Globus pallidus (tissue), 1 donor: Measurements from ENCODE around the gene IGF2BP2.
"Not testable (repeated sequence)": the region's sequence is repeated elsewhere in the genome, so short reads cannot be mapped to it uniquely, and the experiment has no call there.

Experiments used
- DNase-seq: peaks from one replicate; pipeline ENCODE4 v3.0.0-alpha.2; 2015; ENCODE audit warnings: low spot score

Gene IGF2BP2

GRCh38 chr3:185659942-185660921, 164.6 kb downstream of the IGF2BP2 start:
- peak; percentile 65 for DNase-seq

GRCh38 chr3:185658943-185659342, 165.9 kb downstream of the IGF2BP2 start:
- no peak for DNase-seq

DNA sequence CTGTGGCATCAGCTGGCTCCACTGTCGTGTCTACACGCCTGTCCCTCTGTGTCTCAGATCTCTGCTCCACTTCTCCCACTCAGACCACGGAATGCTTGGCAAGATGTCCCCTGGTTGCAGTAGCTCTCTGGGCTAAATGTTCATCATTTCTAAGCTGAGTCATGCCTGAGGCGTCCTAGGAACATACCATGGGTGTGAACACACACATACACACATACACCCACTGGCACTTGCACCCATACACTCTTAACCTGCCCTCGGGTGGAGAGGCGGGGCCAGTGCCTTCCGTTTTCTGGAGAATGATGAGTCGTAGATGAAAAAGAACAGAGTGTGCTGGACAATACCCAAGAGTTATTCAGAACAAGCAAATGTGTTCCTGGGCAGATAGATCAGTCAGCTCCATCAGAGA, 166.3 kb downstream of the IGF2BP2 start:
- DNase-seq: no peak

DNA sequence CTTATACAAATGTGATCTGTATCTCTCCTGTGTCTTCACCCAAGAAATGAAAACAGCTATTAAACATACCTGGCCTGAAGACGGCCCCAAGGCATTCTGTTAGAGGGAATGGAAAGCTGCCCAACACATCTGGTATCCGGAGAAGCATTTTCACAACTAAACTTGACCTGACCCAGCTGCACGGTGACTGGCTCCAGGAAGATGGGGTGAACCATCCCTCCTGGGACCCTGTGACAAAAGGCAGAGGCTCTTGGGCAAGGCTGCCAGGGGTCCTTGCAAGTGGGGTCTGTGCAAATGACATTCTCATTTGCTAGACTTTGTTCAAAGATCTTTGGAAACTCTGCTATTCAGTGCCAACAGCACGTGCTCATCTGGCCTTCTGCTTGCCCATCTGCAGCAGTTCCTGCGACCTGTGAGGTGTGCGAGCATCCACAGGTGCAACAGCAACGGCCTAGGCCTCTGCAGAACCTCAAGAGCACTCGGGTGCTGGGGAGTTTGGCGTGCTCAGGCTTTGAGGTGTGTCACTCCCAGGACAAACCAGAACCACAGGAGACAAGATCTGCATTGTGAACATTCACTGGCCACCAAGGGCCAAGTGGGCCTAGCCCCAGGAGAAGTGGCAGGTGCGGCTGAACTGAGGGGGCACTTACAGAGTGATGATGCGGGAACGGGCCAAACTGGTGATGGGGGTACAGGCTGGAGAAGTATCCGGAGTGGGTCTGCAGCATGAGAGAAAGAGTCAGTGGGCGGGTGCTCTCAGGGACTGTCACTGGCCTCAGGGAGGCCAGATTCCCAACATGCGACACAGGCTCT, 166.9 kb downstream of the IGF2BP2 start:
- no peak for DNase-seq

- DNase-seq: no peak
These were observed 167.6 kb downstream of the IGF2BP2 start for GRCh38 chr3:185657211-185657610.

DNA sequence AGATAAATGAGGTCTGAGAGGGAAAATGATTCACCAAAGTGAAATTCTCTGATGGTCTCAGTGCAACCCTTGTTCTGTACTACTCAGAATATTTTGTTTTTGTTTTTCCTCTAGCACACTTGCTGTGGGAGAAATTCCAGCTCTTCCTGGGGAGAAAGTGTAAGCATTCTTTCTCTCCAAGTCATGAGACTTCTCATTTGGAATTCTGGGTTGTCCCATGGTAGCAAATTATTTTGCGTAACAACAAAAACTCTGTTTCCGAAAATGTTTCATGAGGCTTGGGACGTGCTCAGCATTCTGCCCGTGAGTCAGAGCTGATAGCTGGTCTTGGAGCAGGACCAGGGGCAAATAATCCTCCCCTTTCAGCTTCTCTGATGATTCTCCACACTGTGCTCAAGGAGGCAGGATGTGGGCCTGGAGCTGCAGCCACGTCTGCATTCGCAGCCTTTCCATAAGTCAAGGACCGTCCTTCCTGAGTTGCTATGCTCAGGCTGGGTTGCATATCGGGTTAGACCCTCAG, 168.5 kb downstream of the IGF2BP2 start:
- peak; percentile 58 for DNase-seq

DNA sequence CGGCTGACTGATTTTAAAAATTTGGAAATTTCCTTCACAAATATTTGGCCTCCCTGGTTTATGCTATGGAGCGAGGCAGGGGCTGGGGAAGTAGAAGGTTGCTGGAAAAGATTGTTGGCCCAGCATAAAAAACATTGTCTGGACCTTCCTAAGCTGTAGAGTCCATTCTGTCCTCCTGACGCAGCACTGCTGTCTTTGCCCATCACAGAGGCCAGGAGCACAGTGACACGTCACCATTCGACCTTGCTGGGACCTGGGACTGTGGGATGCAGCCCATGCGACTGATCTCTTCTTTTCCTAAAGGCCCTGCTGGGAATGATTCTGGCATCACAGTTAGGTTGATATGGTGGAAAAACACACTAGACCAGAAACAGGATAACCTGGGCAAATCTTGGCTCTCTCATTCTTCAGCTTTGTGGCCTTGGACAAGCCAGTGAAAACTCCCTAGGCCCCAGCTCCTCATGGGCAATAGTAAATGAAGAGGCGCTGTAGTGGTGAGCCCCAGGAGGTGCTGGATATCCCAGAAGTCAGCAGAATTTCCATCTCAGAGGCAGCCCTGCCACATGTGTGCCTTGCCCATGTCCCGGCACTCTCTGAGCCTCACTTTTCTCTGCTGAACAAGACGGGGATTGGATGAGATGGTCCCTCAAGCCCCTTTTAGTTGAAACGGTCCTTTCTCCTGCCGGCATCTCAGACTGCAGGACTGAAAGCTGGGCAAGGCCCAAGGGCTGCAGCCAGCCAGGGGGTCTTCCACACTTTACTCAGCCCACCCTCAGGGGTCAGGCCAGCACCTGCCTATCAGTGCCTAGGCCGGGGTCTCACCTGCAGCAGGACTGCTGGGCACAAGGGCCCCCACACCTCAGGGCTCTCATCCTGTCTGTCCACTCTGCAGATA, 169.2 kb downstream of the IGF2BP2 start:
- no peak for DNase-seq

DNA sequence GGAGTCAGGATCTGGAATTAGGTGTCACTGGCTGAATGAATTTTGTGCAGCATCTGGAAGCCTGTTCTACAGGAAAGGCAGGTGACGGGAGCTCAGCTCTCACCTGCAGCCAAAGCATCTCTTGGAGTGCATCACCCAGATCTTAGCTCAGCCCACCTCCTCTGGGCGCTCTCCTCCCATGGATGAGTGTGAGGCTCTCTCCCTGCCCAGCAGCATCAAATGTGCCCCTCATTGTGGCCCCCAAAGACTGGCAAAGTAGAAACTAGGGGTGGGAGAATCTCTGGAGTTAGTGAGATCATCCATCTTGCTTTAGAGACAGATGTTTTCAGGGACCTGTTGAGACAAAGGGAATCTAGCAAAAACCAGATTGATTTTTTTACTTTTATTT, 170.1 kb downstream of the IGF2BP2 start:
- DNase-seq: no peak

GRCh38 chr3:185653949-185654757, 170.7 kb downstream of the IGF2BP2 start:
- no peak for DNase-seq

GRCh38 chr3:185651971-185652370, 172.9 kb downstream of the IGF2BP2 start:
- no peak for DNase-seq

GRCh38 chr3:185649414-185649813, 175.4 kb downstream of the IGF2BP2 start:
- no peak for DNase-seq

GRCh38 chr3:185648396-185648795, 176.4 kb downstream of the IGF2BP2 start:
- no peak for DNase-seq

DNA sequence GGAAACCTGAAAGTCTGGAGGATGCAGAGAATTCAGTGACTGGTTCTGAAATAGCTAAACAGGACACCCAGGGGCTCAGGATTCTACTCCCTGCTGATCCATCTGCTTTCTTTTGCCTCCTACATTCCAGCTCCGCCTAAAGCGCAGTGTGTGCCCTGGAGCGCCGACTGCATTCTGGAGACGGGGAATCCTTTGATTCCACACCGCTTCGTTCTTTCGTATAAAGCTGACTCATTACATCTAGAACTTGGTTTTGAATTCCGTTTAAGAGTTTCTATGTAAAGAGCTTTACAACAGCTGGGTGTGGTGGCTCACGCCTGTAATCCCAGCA, 177.0 kb downstream of the IGF2BP2 start:
- no peak for DNase-seq

DNA sequence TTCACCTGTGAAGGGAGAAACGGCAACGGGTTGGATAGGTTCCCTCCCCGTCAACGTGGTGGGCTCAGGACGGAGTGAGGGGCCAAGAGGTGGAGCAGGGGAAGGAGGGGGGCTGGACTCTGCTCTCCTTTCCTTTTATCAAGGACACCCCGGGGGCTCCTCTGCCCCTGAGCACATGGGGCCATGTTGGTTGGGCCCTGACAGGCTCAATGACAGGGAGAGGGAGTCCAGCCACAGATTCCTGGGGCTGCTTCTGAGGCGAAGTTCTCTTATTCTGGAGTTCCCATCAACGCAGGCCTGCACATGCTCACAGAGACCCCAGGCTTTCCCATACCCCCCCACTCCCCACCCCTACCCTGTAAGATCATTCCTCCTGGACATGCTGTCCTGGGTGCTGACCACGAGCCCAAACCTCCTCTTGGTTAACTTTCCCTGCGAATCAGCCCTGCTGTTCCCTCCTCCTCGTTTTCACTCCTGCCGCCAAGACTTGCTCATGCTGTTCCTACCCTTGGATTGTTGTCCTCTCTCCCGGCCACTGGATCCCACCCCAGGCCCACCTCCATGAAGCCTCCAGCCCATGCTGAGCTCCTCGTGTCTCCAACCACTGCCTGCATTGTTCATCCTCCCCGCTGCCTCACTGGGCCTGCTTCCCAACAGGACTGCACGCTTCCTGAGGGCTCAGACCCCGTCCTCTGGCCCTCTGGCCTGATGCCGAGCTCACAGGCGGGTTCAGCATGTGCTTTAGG, 177.5 kb downstream of the IGF2BP2 start:
- no peak for DNase-seq

DNA sequence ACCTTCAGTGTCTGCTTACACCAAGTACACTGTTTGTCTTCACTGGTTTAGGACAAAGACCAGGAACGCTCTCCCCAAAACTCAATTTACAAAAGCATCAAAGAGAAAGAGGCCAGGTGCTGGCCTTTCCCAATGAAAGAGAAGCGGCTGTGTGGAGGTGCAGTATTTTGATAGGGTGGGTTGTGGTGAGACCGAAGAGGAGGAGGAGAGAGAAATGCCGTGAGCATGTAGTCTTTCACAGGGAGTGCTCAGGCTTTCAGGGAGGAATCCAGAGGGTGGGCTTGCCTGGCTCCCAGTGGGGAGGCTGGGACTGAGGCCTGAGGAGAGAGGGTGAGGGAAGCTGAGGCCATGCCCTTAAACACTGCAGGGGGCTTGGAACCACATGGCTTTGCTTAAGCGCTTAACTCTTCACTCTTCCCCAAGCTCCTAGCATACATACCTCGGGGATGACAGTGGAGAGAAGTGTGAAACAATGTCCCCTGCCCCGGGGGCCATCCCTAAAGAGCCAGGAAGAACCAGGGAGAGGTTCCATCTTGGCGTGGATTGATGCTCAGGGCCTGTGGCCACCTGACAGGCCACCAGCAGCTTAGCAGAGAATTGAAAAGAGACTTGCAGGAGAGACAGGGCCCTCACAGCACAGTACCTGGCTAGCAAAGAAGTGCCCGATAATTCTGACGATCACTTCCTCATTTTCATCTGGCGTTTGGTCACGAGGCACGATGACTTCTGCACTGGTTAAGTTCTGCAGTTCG, 178.3 kb downstream of the IGF2BP2 start:
- DNase-seq: no peak

GRCh38 chr3:185645596-185646381, 179.1 kb downstream of the IGF2BP2 start:
- no peak for DNase-seq

GRCh38 chr3:185645191-185645590, 179.7 kb downstream of the IGF2BP2 start:
- not testable (repeated sequence) for DNase-seq

- no peak for DNase-seq
These were observed 184.5 kb downstream of the IGF2BP2 start for GRCh38 chr3:185640308-185640707.
